NCI-H187 treated with DMSO at 0.1 percent for 48 hours (cell line): ENCODE measurements around the gene AACS.
"Not testable (repeated sequence)": the region's sequence is repeated elsewhere in the genome, so short reads cannot be mapped to it uniquely, and the experiment has no call there.

ENCODE experiments used
- DNase-seq: peaks from one replicate; lab custom pipeline; 2025; lab: John Stamatoyannopoulos, UW

The AACS gene

GRCh38 chr12:125065021-125065918, at the start of gene AACS:
AACS (plus strand) TSS chr12:125065435; CDS start chr12:125065585, 150 bp downstream.
- peak; percentile 19 for DNase-seq

- DNase-seq = no peak
These were observed 49.4 kb upstream of the AACS start for GRCh38 chr12:125015680-125016310.

GRCh38 chr12:125017801-125018200, 47.4 kb upstream of the AACS start:
- DNase-seq = no peak

GRCh38 chr12:125018356-125018755, 46.9 kb upstream of the AACS start:
- DNase-seq = no peak

- DNase-seq = no peak
These were observed 44.1 kb upstream of the AACS start for GRCh38 chr12:125021096-125021495.

GRCh38 chr12:125021771-125022170, 43.5 kb upstream of the AACS start:
- DNase-seq = no peak

- DNase-seq = no peak
These were observed 42.2 kb upstream of the AACS start for GRCh38 chr12:125023065-125023464.

- no peak for DNase-seq
These were observed 40.2 kb upstream of the AACS start for GRCh38 chr12:125024949-125025563.

GRCh38 chr12:125025606-125026235, 39.5 kb upstream of the AACS start:
- no peak for DNase-seq

- DNase-seq = no peak
These were observed 37.1 kb upstream of the AACS start for GRCh38 chr12:125028106-125028505.

- no peak for DNase-seq
These were observed 35.4 kb upstream of the AACS start for GRCh38 chr12:125029761-125030358.

GRCh38 chr12:125031471-125031870, 33.8 kb upstream of the AACS start:
- DNase-seq = not testable (repeated sequence)

- no peak for DNase-seq
These were observed 32.6 kb upstream of the AACS start for GRCh38 chr12:125032466-125033152.

GRCh38 chr12:125033288-125033687, 31.9 kb upstream of the AACS start:
- no peak for DNase-seq

GRCh38 chr12:125038976-125039625, 26.1 kb upstream of the AACS start:
- no peak for DNase-seq

- DNase-seq = no peak
These were observed 16.2 kb upstream of the AACS start for GRCh38 chr12:125049093-125049458.

- no peak for DNase-seq
These were observed 14.8 kb upstream of the AACS start for GRCh38 chr12:125050446-125050845.

- DNase-seq = no peak
These were observed 14.4 kb upstream of the AACS start for GRCh38 chr12:125050868-125051267.

- no peak for DNase-seq
These were observed 11.4 kb upstream of the AACS start for GRCh38 chr12:125053821-125054220.

GRCh38 chr12:125055591-125055990, 9.6 kb upstream of the AACS start:
- no peak for DNase-seq

GRCh38 chr12:125056306-125056705, 8.9 kb upstream of the AACS start:
- no peak for DNase-seq
